Retinal pigment epithelial cell (primary cell): Measurements from ENCODE around the gene PROS1.
A peak's percentile ranks its signal among the peaks of the same experiment; 100 is the strongest.
"Not testable (repeated sequence)": the region's sequence is repeated elsewhere in the genome, so short reads cannot be mapped to it uniquely, and the experiment has no call there.

ENCODE experiments used
- DNase-seq: peaks from one replicate; pipeline ENCODE4 v3.0.0-alpha.2; 2010; ENCODE audit warnings: low read depth
- H3K4me3 ChIP-seq: 2 replicates; pipeline ENCODE4 v1.5.1; 2011; ENCODE audit warnings: mild to moderate bottlenecking, low read length, control low read depth, moderate library complexity
- CTCF ChIP-seq: conservative IDR thresholded peaks from 2 replicates; pipeline ENCODE4 v1.5.1; 2011; ENCODE audit warnings: low read depth, low read length, control low read depth, inconsistent platforms

PROS1 gene

GRCh38 chr3:93861017-93861416, 112.7 kb downstream of the PROS1 start:
- no peak for TF ChIP-seq CTCF
- no peak overlapping the region for H3K4me3 ChIP-seq
- no peak for DNase-seq

GRCh38 chr3:93855401-93855800, 118.3 kb downstream of the PROS1 start:
- H3K4me3 ChIP-seq = no peak overlapping the region
- no peak for DNase-seq
- TF ChIP-seq CTCF = no peak

- not testable (repeated sequence) for H3K4me3 ChIP-seq, DNase-seq
Observed at GRCh38 chr3:93852228-93852627, 121.5 kb downstream of the PROS1 start.

- H3K4me3 ChIP-seq = no peak overlapping the region
- DNase-seq = peak; percentile 89
- TF ChIP-seq CTCF = no peak
Observed at GRCh38 chr3:93843981-93844380, 129.7 kb downstream of the PROS1 start.

GRCh38 chr3:93839193-93839592, 134.5 kb downstream of the PROS1 start:
- H3K4me3 ChIP-seq, DNase-seq: not testable (repeated sequence)
